ENCODE measurements around the gene CDK2AP2. TPM values are rescaled to one million over a fixed set of nuclear protein-coding genes. Genes with fewer than 3 reads are reported as not detected.

The CDK2AP2 gene
- total RNA-seq, 4 donors from 2014 or later = 2.1 to 28.7 (median 6.9) TPM

GRCh38 chr11:67541198-67541597 lies 33.2 kb upstream of the CDK2AP2 start:
- Histone ChIP-seq H3K27ac (no peak overlapping the region), H3K4me1 (no peaks in the 10 kb centered on the region), H3K4me3 (no peak overlapping the region), H3K27me3 (no peaks in the 10 kb centered on the region), H3K9me3 (no peaks in the 10 kb centered on the region), H3K36me3 (no peaks in the 10 kb centered on the region)
- no peak for DNase-seq
- TF ChIP-seq POLR2A (IDR thresholded peaks at IDR 0.05) = no peak
- no peak for TF ChIP-seq CTCF (IDR thresholded peaks at IDR 0.05)
- intact Hi-C loops (cut with DNase I; ENCODE audit: low total_unique reads) = no loop called here

GRCh38 chr11:67539550-67539949 lies 31.6 kb upstream of the CDK2AP2 start:
- intact Hi-C loops (cut with DNase I; ENCODE audit: low total_unique reads) = no loop called here
- TF ChIP-seq CTCF (IDR thresholded peaks at IDR 0.05) (no peak), POLR2A (IDR thresholded peaks at IDR 0.05) (no peak)
- no peak for DNase-seq
- Histone ChIP-seq H3K27ac (no peak overlapping the region), H3K27me3 (no peaks in the 10 kb centered on the region), H3K9me3 (no peaks in the 10 kb centered on the region), H3K4me3 (no peak overlapping the region), H3K4me1 (no peaks in the 10 kb centered on the region), H3K36me3 (no peaks in the 10 kb centered on the region)

- Histone ChIP-seq H3K4me1 (no peaks in the 10 kb centered on the region), H3K9me3 (no peaks in the 10 kb centered on the region), H3K27me3 (no peaks in the 10 kb centered on the region), H3K4me3 (no peak overlapping the region), H3K27ac (no peak overlapping the region), H3K36me3 (no peaks in the 10 kb centered on the region)
- intact Hi-C loops (cut with DNase I; ENCODE audit: low total_unique reads) = no loop called here
- no peak for DNase-seq
- TF ChIP-seq CTCF (IDR thresholded peaks at IDR 0.05) = no peak
- no peak for TF ChIP-seq POLR2A (IDR thresholded peaks at IDR 0.05)
Observed at GRCh38 chr11:67538823-67539505, 31.0 kb upstream of the CDK2AP2 start.

- no peaks in the 10 kb centered on the region for H3K27me3 ChIP-seq
- DNase-seq = no peak
- H3K36me3 ChIP-seq = no peaks in the 10 kb centered on the region
- TF ChIP-seq POLR2A (IDR thresholded peaks at IDR 0.05) (no peak), CTCF (IDR thresholded peaks at IDR 0.05) (no peak)
- no peak overlapping the region for H3K4me3 ChIP-seq
- no peaks in the 10 kb centered on the region for H3K4me1 ChIP-seq
- no peaks in the 10 kb centered on the region for H3K9me3 ChIP-seq
- no peak overlapping the region for H3K27ac ChIP-seq
- intact Hi-C loops (cut with DNase I; ENCODE audit: low total_unique reads) = no loop called here
Observed at GRCh38 chr11:67538306-67538705, 30.3 kb upstream of the CDK2AP2 start.

GRCh38 chr11:67535561-67535960 lies 27.6 kb upstream of the CDK2AP2 start:
- no peak overlapping the region for H3K27ac ChIP-seq
- intact Hi-C loops (cut with DNase I; ENCODE audit: low total_unique reads) = no loop called here
- TF ChIP-seq CTCF (IDR thresholded peaks at IDR 0.05) (no peak), POLR2A (IDR thresholded peaks at IDR 0.05) (no peak)
- H3K4me1 ChIP-seq = no peaks in the 10 kb centered on the region
- DNase-seq = no peak
- no peaks in the 10 kb centered on the region for H3K9me3 ChIP-seq
- no peaks in the 10 kb centered on the region for H3K36me3 ChIP-seq
- H3K4me3 ChIP-seq = no peak overlapping the region
- H3K27me3 ChIP-seq = no peaks in the 10 kb centered on the region
